AG04449 (cell line): ENCODE measurements around the gene XG.
"Not testable (repeated sequence)": the region's sequence is repeated elsewhere in the genome, so short reads cannot be mapped to it uniquely, and the experiment has no call there.

ENCODE experiments used
- CTCF ChIA-PET: fragments of 350-600 bp; formaldehyde crosslinking; extraction: SDS; loops from one replicate; lab custom pipeline; 2021; ENCODE audit warnings: antibody characterized with exemption; lab: Yijun Ruan, JAX
- POLR2A ChIA-PET: fragments of 400-600, 350-600 bp; formaldehyde crosslinking; extraction: SDS; loops from one replicate; lab custom pipeline; 2020; ENCODE audit warnings: antibody characterized with exemption, inconsistent platforms; lab: Yijun Ruan, JAX
- DNase-seq: peaks from one replicate; pipeline ENCODE4 v3.0.0-alpha.2; 2010; ENCODE audit warnings: low read depth, low spot score
- H3K4me3 ChIP-seq: 2 replicates; pipeline ENCODE4 v1.5.1; 2011; ENCODE audit warnings: low read depth, mild to moderate bottlenecking, control low read depth, low read length
- CTCF ChIP-seq: IDR thresholded peaks from one replicate; pipeline ENCODE4 v1.5.1; 2011; ENCODE audit warnings: mild to moderate bottlenecking, moderate library complexity, low read length, control low read depth, inconsistent platforms; ENCODE audit not compliant: insufficient read depth; ENCODE audit errors: missing control alignments

Gene XG

GRCh38 chrX:2765549-2765830 lies 13.7 kb downstream of the XG start:
- DNase-seq, result no peak
- H3K4me3 ChIP-seq, result no peak overlapping the region
- POLR2A ChIA-PET, result no interaction called here
- CTCF ChIA-PET, result no interaction called here
- no peak for TF ChIP-seq CTCF

GRCh38 chrX:2766906-2767305 lies 15.1 kb downstream of the XG start:
- ChIA-PET CTCF (no interaction called here), POLR2A (no interaction called here)
- no peak for TF ChIP-seq CTCF
- no peak for DNase-seq
- no peak overlapping the region for H3K4me3 ChIP-seq

GRCh38 chrX:2767631-2768455 lies 16.0 kb downstream of the XG start:
- DNase-seq, result no peak
- CTCF ChIA-PET, result no interaction called here
- TF ChIP-seq CTCF, result no peak
- POLR2A ChIA-PET, result no interaction called here
- no peak overlapping the region for H3K4me3 ChIP-seq

GRCh38 chrX:2769615-2770014 lies 17.8 kb downstream of the XG start:
- no peak for TF ChIP-seq CTCF
- DNase-seq, result no peak
- POLR2A ChIA-PET, result no interaction called here
- CTCF ChIA-PET, result no interaction called here
- no peak overlapping the region for H3K4me3 ChIP-seq

GRCh38 chrX:2773166-2774055 lies 21.6 kb downstream of the XG start:
- CTCF ChIA-PET, result not testable (repeated sequence)

GRCh38 chrX:2774057-2774456 lies 22.2 kb downstream of the XG start:
- no peak for DNase-seq
- H3K4me3 ChIP-seq, result no peak overlapping the region
- POLR2A ChIA-PET, result no interaction called here
- no peak for TF ChIP-seq CTCF
- CTCF ChIA-PET, result no interaction called here

More at GRCh38 chrX:2773166-2774055, 21.6 kb downstream of the XG start:
- POLR2A ChIA-PET, DNase-seq, H3K4me3 ChIP-seq: not testable (repeated sequence)
